SU-DHL-6 (cell line): ENCODE results near the gene C3.

Source experiments
- H2AFZ ChIP-seq: fragments of 200-600 bp; sonication (generic); 2 replicates; pipeline ENCODE4 v1.6.1; 2014; ENCODE audit warnings: low read depth, mild to moderate bottlenecking, moderate library complexity, mixed read lengths, antibody characterized with exemption, low read length; ENCODE audit not compliant: severe bottlenecking
- H3F3A ChIP-seq: fragments of 200-600 bp; shearing (Covaris generic); 2 replicates; pipeline ENCODE4 v1.6.0; 2016; ENCODE audit warnings: antibody characterized with exemption, mild to moderate bottlenecking; ENCODE audit not compliant: insufficient read depth
- H3K27ac ChIP-seq: fragments of 200-600 bp; sonication (generic); 2 replicates; pipeline ENCODE4 v1.5.1; 2016; ENCODE audit warnings: low read depth, mild to moderate bottlenecking, low read length, moderate library complexity, mixed read lengths
- H3K27me3 ChIP-seq: fragments of 200-600 bp; sonication (generic), shearing (Covaris generic); 2 replicates; pipeline ENCODE4 v1.6.0; 2014; ENCODE audit warnings: mild to moderate bottlenecking, low read length
- H3K36me3 ChIP-seq: fragments of 200-600 bp; sonication (generic); 2 replicates; pipeline ENCODE4 v1.6.1; 2014; ENCODE audit warnings: mild to moderate bottlenecking, low read length, mixed read lengths
- H3K4me2 ChIP-seq: fragments of 300-600, 200-600 bp; shearing (Covaris generic), sonication (generic); 2 replicates; pipeline ENCODE4 v1.6.0; 2014; ENCODE audit warnings: low read length, low read depth, mild to moderate bottlenecking; ENCODE audit not compliant: poor library complexity, severe bottlenecking
- H3K4me3 ChIP-seq: fragments of 200-600 bp; sonication (generic); 2 replicates; pipeline ENCODE4 v1.5.1; 2014; ENCODE audit warnings: antibody characterized with exemption, low read length, mild to moderate bottlenecking, mixed read lengths; ENCODE audit not compliant: insufficient read depth, poor library complexity, severe bottlenecking
- H3K79me2 ChIP-seq: fragments of 200-600 bp; sonication (generic); 2 replicates; pipeline ENCODE4 v1.6.1; 2014; ENCODE audit warnings: mild to moderate bottlenecking, low read length, moderate library complexity; ENCODE audit not compliant: insufficient read depth
- H3K9ac ChIP-seq: fragments of 200-600 bp; sonication (generic); 2 replicates; pipeline ENCODE4 v1.7.0; 2014; ENCODE audit warnings: mild to moderate bottlenecking, low read length
- H3K9me2 ChIP-seq: fragments of 200-600 bp; sonication (generic); replicated peaks from 2 replicates; pipeline ENCODE4 v1.6.1; 2014; ENCODE audit warnings: low read length; ENCODE audit not compliant: insufficient read depth
- H3K9me3 ChIP-seq: fragments of 200-600 bp; sonication (generic); 2 replicates; pipeline ENCODE4 v1.6.1; 2014; ENCODE audit warnings: low read length, mixed read lengths; ENCODE audit not compliant: insufficient read depth
- H4K20me1 ChIP-seq: fragments of 200-600 bp; sonication (generic); 2 replicates; pipeline ENCODE4 v1.6.1; 2014; ENCODE audit warnings: low read depth, mild to moderate bottlenecking, antibody characterized with exemption, low read length, moderate library complexity, mixed read lengths
- CTCF ChIP-seq: fragments of 200-600 bp; sonication (generic); IDR thresholded peaks from one replicate; pipeline ENCODE4 v1.5.1; 2017; ENCODE audit warnings: antibody characterized with exemption, mild to moderate bottlenecking, low read length, moderate library complexity; ENCODE audit not compliant: insufficient read depth, poor library complexity, severe bottlenecking
- EZH2phosphoT487 ChIP-seq: fragments of 200-600 bp; sonication (generic), shearing (Covaris generic); conservative IDR thresholded peaks from 2 replicates; pipeline ENCODE4 v1.6.1; 2018; ENCODE audit warnings: mild to moderate bottlenecking, antibody characterized with exemption, low read length, moderate library complexity, mixed read lengths

Gene C3

GRCh38 chr19:6651965-6652804 lies 68.3 kb downstream of the C3 start:
- H3K9me3 ChIP-seq: no peaks in the 10 kb centered on the region
- H3K9ac ChIP-seq: no peak overlapping the region
- no peaks in the 10 kb centered on the region for H3F3A ChIP-seq
- H3K27me3 ChIP-seq: no peaks in the 10 kb centered on the region
- H4K20me1 ChIP-seq: no peaks in the 10 kb centered on the region
- H3K9me2 ChIP-seq: no peaks in the 10 kb centered on the region
- no peak overlapping the region for H3K4me2 ChIP-seq
- H3K79me2 ChIP-seq: no peaks in the 10 kb centered on the region
- H3K27ac ChIP-seq: no peak overlapping the region
- no peaks in the 10 kb centered on the region for H3K36me3 ChIP-seq
- no peak overlapping the region for H2AFZ ChIP-seq
- no peak for TF ChIP-seq EZH2phosphoT487
- no peak for TF ChIP-seq CTCF
- H3K4me3 ChIP-seq: no peak overlapping the region

DNA sequence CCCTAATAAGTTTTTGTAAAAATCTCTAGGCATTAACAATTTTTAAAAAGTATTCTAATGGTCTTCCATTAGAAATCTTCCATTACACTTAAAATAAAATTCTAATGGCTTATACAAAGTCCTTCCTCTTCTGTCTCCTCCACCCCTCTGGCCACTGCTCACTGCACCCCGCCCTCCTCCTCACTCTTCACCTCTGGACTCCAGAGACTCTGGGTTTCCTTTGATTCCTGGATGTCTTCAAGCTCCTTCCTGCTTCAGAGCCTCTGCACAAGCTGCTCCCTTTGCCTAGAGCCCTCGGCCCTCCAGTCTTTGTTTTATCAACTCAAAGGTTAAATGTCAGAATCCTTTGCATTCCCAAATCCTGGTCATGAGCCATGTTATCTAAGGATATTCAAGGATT lies 71.3 kb downstream of the C3 start:
- Histone ChIP-seq H3K27me3 (no peaks in the 10 kb centered on the region), H4K20me1 (no peaks in the 10 kb centered on the region), H3K36me3 (no peaks in the 10 kb centered on the region), H3K9me3 (no peaks in the 10 kb centered on the region), H3K4me3 (no peak overlapping the region), H3K79me2 (no peaks in the 10 kb centered on the region), H3K9ac (no peak overlapping the region), H3K4me2 (no peak overlapping the region), H3K9me2 (no peaks in the 10 kb centered on the region), H3F3A (no peaks in the 10 kb centered on the region), H2AFZ (no peak overlapping the region), H3K27ac (no peak overlapping the region)
- TF ChIP-seq CTCF: no peak
- no peak for TF ChIP-seq EZH2phosphoT487

GRCh38 chr19:6648141-6648715 lies 72.2 kb downstream of the C3 start:
- Histone ChIP-seq H3K4me2 (no peak overlapping the region), H3K9ac (no peak overlapping the region), H3F3A (no peaks in the 10 kb centered on the region), H3K36me3 (no peaks in the 10 kb centered on the region), H3K27me3 (no peaks in the 10 kb centered on the region), H3K9me2 (no peaks in the 10 kb centered on the region), H3K9me3 (no peaks in the 10 kb centered on the region), H3K27ac (no peak overlapping the region), H3K4me3 (no peak overlapping the region), H4K20me1 (no peaks in the 10 kb centered on the region), H2AFZ (no peak overlapping the region), H3K79me2 (no peaks in the 10 kb centered on the region)
- no peak for TF ChIP-seq CTCF
- TF ChIP-seq EZH2phosphoT487: no peak
